Naive thymus-derived CD4-positive, alpha-beta T cell (primary cell): ENCODE measurements around the gene DEFB119. TPM values are rescaled to one million over a fixed set of nuclear protein-coding genes. Genes with fewer than 3 reads are reported as not detected.
"Not testable (repeated sequence)": the region's sequence is repeated elsewhere in the genome, so short reads cannot be mapped to it uniquely, and the experiment has no call there.

ENCODE experiments used
- ATAC-seq: fragments of 150-1000 bp; cut with Tn5 transposase; 2 replicates; pipeline ENCODE4 v1.10.0; 2021; ENCODE audit warnings: mild to moderate bottlenecking, moderate library complexity
- CTCF ChIA-PET: fragments of 350-600 bp; sonication (Branson Sonifier 250); formaldehyde crosslinking; loops from one replicate; lab custom pipeline; 2021; ENCODE audit warnings: antibody characterized with exemption; lab: Charles Lee
- POLR2A ChIA-PET: fragments of 350-600 bp; sonication (Branson Sonifier 250); formaldehyde crosslinking; loops from one replicate; lab custom pipeline; 2021; ENCODE audit warnings: antibody characterized with exemption, inconsistent platforms; lab: Charles Lee
- DNase-seq, 9 donors: peaks; one replicate each; pipeline versions ENCODE4 v3.0.0 to v3.0.0-alpha.2; 2020 to 2022; ENCODE audit warnings: mixed read lengths in 1 of 9
- H3K27ac ChIP-seq: one replicate; pipeline ENCODE4 v1.7.0; 2013; ENCODE audit warnings: mild to moderate bottlenecking, low read depth, low read length, moderate library complexity
- H3K27me3 ChIP-seq, 2 donors: one replicate each; pipeline ENCODE4 v1.7.0; 2013; ENCODE audit warnings: low read length in 2 of 2, mild to moderate bottlenecking in 2 of 2, moderate library complexity in 2 of 2; ENCODE audit not compliant: control insufficient read depth in 2 of 2, insufficient read depth in 2 of 2
- H3K36me3 ChIP-seq, 3 experiments: 1 replicate in 2 of 3; 2 replicates in 1 of 3; pipeline ENCODE4 v1.7.0; 2013; ENCODE audit warnings: low read length in 3 of 3, mild to moderate bottlenecking in 3 of 3, moderate library complexity in 1 of 3; ENCODE audit not compliant: insufficient read depth in 3 of 3, control insufficient read depth in 2 of 3
- H3K4me1 ChIP-seq, 2 donors: one replicate each; pipeline ENCODE4 v1.7.0; 2013; ENCODE audit warnings: low read length in 2 of 2, mild to moderate bottlenecking in 2 of 2, moderate library complexity in 1 of 2; ENCODE audit not compliant: control insufficient read depth in 2 of 2, insufficient read depth in 2 of 2
- H3K4me3 ChIP-seq: 2 replicates; pipeline ENCODE4 v1.7.0; 2013; ENCODE audit warnings: mild to moderate bottlenecking, low read length
- H3K9me3 ChIP-seq, 3 experiments: 1 replicate in 2 of 3; 2 replicates in 1 of 3; pipeline ENCODE4 v1.7.0; 2013; ENCODE audit warnings: low read length in 3 of 3; ENCODE audit not compliant: control insufficient read depth in 2 of 3
- H3K27ac Mint-ChIP-seq, 9 donors: one replicate each; pipeline ENCODE4 v1.8.0; 2020 to 2022; ENCODE audit warnings: mixed read lengths in 9 of 9, mild to moderate bottlenecking in 8 of 9, moderate library complexity in 5 of 9, inconsistent platforms in 2 of 9
- H3K27me3 Mint-ChIP-seq, 5 donors: one replicate each; pipeline ENCODE4 v1.8.0; 2021 to 2022; ENCODE audit warnings: mixed read lengths in 5 of 5, mild to moderate bottlenecking in 1 of 5
- H3K36me3 Mint-ChIP-seq, 5 donors: one replicate each; pipeline ENCODE4 v1.8.0; 2020 to 2022; ENCODE audit warnings: mixed read lengths in 5 of 5, mild to moderate bottlenecking in 3 of 5, inconsistent platforms in 1 of 5
- H3K4me1 Mint-ChIP-seq, 7 donors: one replicate each; pipeline ENCODE4 v1.8.0; 2020 to 2022; ENCODE audit warnings: mixed read lengths in 7 of 7, mild to moderate bottlenecking in 3 of 7, inconsistent platforms in 1 of 7
- H3K4me3 Mint-ChIP-seq, 10 donors: one replicate each; pipeline ENCODE4 v1.8.0; 2020 to 2022; ENCODE audit warnings: mild to moderate bottlenecking in 10 of 10, mixed read lengths in 10 of 10, moderate library complexity in 6 of 10, inconsistent platforms in 2 of 10
- H3K9me3 Mint-ChIP-seq, 11 donors: one replicate each; pipeline ENCODE4 v1.8.0; 2020 to 2022; ENCODE audit warnings: mixed read lengths in 11 of 11, mild to moderate bottlenecking in 4 of 11, inconsistent platforms in 1 of 11, moderate library complexity in 1 of 11
- intact Hi-C, 2 donors: fragments of 100-400 bp; cut with micrococcal nuclease; formaldehyde crosslinking; loops; one replicate each; pipeline ENCODE4 v1.15.1; 2023
- polyA plus RNA-seq, 2 donors: library from polyadenylated mRNA; unstranded; fragments of 300-500 nt; fragmentation: Illumina TruSeq; gene quantifications; one replicate each; pipeline ENCODE4 v1.2.3, GENCODE V29; 2021
- total RNA-seq, 6 experiments: library from RNA in 5 of 6; stranded (reverse) in 5 of 6; gene quantifications; 1 replicate in 5 of 6; 2 replicates in 1 of 6; pipeline ENCODE4 v1.2.3 and lab custom pipeline; 2021 to 2026

DEFB119 gene
- total and polyA plus RNA-seq, 7 experiments from 2014 or later, result not detected

DNA sequence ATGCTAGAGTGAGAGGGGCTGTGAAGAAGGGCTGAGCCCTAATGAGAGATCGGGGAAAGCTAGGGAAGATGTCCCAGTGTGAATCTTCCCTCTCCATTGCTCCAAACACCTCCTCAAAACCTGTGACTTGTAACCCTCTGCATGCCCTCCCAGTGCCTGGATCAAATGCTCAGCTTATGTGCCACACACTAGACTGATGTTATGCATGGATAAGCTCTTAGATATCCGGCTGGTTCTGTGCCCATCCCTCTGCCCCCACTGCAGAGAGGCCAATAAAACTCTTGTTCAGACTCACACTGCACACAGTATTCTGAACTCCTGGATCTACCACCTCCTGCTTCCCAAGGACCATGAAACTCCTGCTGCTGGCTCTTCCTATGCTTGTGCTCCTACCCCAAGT is 22.1 kb downstream of the DEFB119 start, which contains the start of gene DEFB118:
Gene DEFB118 (plus strand): TSS at position 301 of the 400 bp plus-strand sequence. CDS start 50 bp downstream, at position 351.
- CTCF ChIA-PET, result no interaction called here

DNA sequence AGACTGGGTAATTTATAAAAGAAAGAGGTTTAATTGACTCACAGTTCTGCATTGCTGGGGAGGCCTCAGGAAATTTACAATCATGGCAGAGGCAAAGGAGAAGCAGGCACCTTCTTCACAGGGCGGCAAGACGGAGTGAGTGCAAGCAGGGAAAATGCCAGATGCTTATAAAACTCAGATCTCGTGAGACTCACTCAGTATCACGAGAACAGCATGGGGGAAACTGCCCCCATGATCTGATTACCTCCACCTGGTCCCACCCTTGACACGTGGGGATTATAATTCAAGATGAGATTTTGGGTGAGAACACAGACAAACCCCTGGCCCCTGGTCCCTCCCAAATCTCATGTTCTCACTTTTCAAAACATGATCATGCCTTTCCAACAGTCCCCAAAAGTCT is 26.1 kb downstream of the DEFB119 start:
- H3K27me3 ChIP-seq, H3K27ac ChIP-seq, H3K36me3 Mint-ChIP-seq, H3K4me1 Mint-ChIP-seq, ATAC-seq, H3K9me3 ChIP-seq, H3K27me3 Mint-ChIP-seq, DNase-seq, H3K4me1 ChIP-seq, intact Hi-C loops, H3K4me3 ChIP-seq, POLR2A ChIA-PET, H3K4me3 Mint-ChIP-seq, H3K36me3 ChIP-seq, H3K27ac Mint-ChIP-seq, CTCF ChIA-PET: not testable (repeated sequence)
- peaks cover 0 to 22% (median 9%) of the 10 kb centered on the region in 11 donors for H3K9me3 Mint-ChIP-seq

More for the DNA sequence above, 22.1 kb downstream of the DEFB119 start, which contains the start of gene DEFB118:
- Mint-ChIP-seq H3K9me3 (peaks cover 0 to 26% (median 8%) of the 10 kb centered on the region in 11 donors), H3K27me3 (peaks cover 0 to 16% (median 4%) of the 10 kb centered on the region in 5 donors), H3K27ac (no peak within 1 kb of the TSS), H3K4me3 (no peak within 1 kb of the TSS), H3K4me1 (no peaks in the 10 kb centered on the region), H3K36me3 (peaks cover 0 to 6% (median 0%) of the 10 kb centered on the region in 5 donors)
- ATAC-seq (no peak), DNase-seq (no peak)
- POLR2A ChIA-PET, result no interaction called here
- intact Hi-C loops, result no loop called here
- Histone ChIP-seq H3K4me3 (no peak within 1 kb of the TSS), H3K27ac (no peak within 1 kb of the TSS), H3K4me1 (no peaks in the 10 kb centered on the region), H3K27me3 (no peaks in the 10 kb centered on the region), H3K36me3 (no peaks in the 10 kb centered on the region), H3K9me3 (no peaks in the 10 kb centered on the region)

- CTCF ChIA-PET, result no interaction called here
- POLR2A ChIA-PET, result no interaction called here
- H3K4me1 ChIP-seq, result no peaks in the 10 kb centered on the region
- no peak overlapping the region for H3K27ac Mint-ChIP-seq
- H3K9me3 ChIP-seq, result no peaks in the 10 kb centered on the region
- H3K36me3 Mint-ChIP-seq, result peaks cover 0 to 6% (median 0%) of the 10 kb centered on the region in 5 donors
- ATAC-seq (no peak), DNase-seq (no peak)
- H3K4me1 Mint-ChIP-seq, result no peaks in the 10 kb centered on the region
- H3K27me3 ChIP-seq, result no peaks in the 10 kb centered on the region
- H3K27me3 Mint-ChIP-seq, result peaks cover 0 to 6% (median 4%) of the 10 kb centered on the region in 5 donors
- H3K27ac ChIP-seq, result no peak overlapping the region
- peaks cover 0 to 22% (median 9%) of the 10 kb centered on the region in 11 donors for H3K9me3 Mint-ChIP-seq
- H3K4me3 Mint-ChIP-seq, result no peak overlapping the region
- no peak overlapping the region for H3K4me3 ChIP-seq
- H3K36me3 ChIP-seq, result no peaks in the 10 kb centered on the region
- intact Hi-C loops, result no loop called here
Observed at GRCh38 chr20:31363295-31363694, 27.1 kb downstream of the DEFB119 start.

DNA sequence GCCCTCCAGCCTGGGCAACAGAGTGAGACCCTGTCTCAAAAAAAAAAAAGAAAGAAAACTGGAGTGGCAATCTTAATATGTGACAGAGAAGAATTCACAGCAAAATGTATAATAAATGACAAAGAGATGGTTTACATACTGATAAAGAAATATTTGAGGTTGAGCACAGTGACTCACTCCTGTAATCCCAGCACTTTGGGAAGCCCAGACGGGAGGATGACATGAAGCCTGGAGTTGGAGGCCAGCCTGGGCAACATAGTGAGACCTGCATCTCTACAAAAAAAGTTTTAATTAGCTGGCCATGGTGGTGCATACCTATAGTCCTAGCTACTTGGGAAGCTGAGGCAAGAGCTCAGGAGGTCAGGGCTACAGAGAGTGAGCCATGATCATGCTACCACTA is 34.4 kb downstream of the DEFB119 start:
- ATAC-seq (no peak), DNase-seq (no peak)
- peaks cover 0 to 14% (median 8%) of the 10 kb centered on the region in 5 donors for H3K27me3 Mint-ChIP-seq

GRCh38 chr20:31341470-31341869 is 48.9 kb downstream of the DEFB119 start:
- ChIA-PET POLR2A (no interaction called here), CTCF (no interaction called here)
- peaks cover 0 to 16% (median 3%) of the 10 kb centered on the region in 11 donors for H3K9me3 Mint-ChIP-seq
- H3K4me1 Mint-ChIP-seq, result no peaks in the 10 kb centered on the region
- Histone ChIP-seq H3K27ac (no peak overlapping the region), H3K9me3 (no peaks in the 10 kb centered on the region), H3K27me3 (no peaks in the 10 kb centered on the region), H3K4me3 (no peak overlapping the region), H3K36me3 (no peaks in the 10 kb centered on the region), H3K4me1 (no peaks in the 10 kb centered on the region)
- H3K27ac Mint-ChIP-seq, result no peak overlapping the region
- no peaks in the 10 kb centered on the region for H3K36me3 Mint-ChIP-seq
- peaks cover 0 to 11% (median 0%) of the 10 kb centered on the region in 5 donors for H3K27me3 Mint-ChIP-seq
- intact Hi-C loops, result no loop called here
- no peak overlapping the region for H3K4me3 Mint-ChIP-seq
- ATAC-seq, result no peak
- no peak for DNase-seq

More for the DNA sequence above, 34.4 kb downstream of the DEFB119 start:
- H3K27me3 ChIP-seq, result no peaks in the 10 kb centered on the region
- intact Hi-C loops, result no loop called here
- no peak overlapping the region for H3K27ac ChIP-seq
- H3K4me3 Mint-ChIP-seq, result no peak overlapping the region
- no peak overlapping the region for H3K27ac Mint-ChIP-seq
- H3K4me3 ChIP-seq, result no peak overlapping the region
- no peaks in the 10 kb centered on the region for H3K9me3 ChIP-seq
- no peaks in the 10 kb centered on the region for H3K4me1 ChIP-seq
- H3K36me3 ChIP-seq, result no peaks in the 10 kb centered on the region
- CTCF ChIA-PET, result no interaction called here
- POLR2A ChIA-PET, result no interaction called here
- H3K36me3 Mint-ChIP-seq, result no peaks in the 10 kb centered on the region
- H3K4me1 Mint-ChIP-seq, result no peaks in the 10 kb centered on the region
- H3K9me3 Mint-ChIP-seq, result peaks cover 0 to 12% (median under 1%) of the 10 kb centered on the region in 11 donors

- Mint-ChIP-seq H3K36me3 (peaks cover 0 to 16% (median 0%) of the 10 kb centered on the region in 5 donors), H3K4me3 (no peak overlapping the region), H3K27ac (no peak overlapping the region), H3K27me3 (peaks cover 0 to 21% (median 7%) of the 10 kb centered on the region in 5 donors), H3K9me3 (peaks cover 3 to 25% (median 14%) of the 10 kb centered on the region in 11 donors), H3K4me1 (no peaks in the 10 kb centered on the region)
- ChIA-PET POLR2A (no interaction called here), CTCF (no interaction called here)
- H3K36me3 ChIP-seq, result no peaks in the 10 kb centered on the region
- no peaks in the 10 kb centered on the region for H3K9me3 ChIP-seq
- ATAC-seq (no peak), DNase-seq (no peak)
- no peak overlapping the region for H3K27ac ChIP-seq
- intact Hi-C loops, result no loop called here
- H3K27me3 ChIP-seq, result no peaks in the 10 kb centered on the region
- no peaks in the 10 kb centered on the region for H3K4me1 ChIP-seq
- no peak overlapping the region for H3K4me3 ChIP-seq
Observed at GRCh38 chr20:31330893-31331292, 59.5 kb downstream of the DEFB119 start.
